ENCODE data around the gene ARHGEF7. TPM values are rescaled to one million over a fixed set of nuclear protein-coding genes. Genes with fewer than 3 reads are reported as not detected.

ARHGEF7 gene
- total RNA-seq, 1 donor from 2014 or later: 73.7 TPM

GRCh38 chr13:111159362-111160320 lies 44.5 kb downstream of the ARHGEF7 start:
- no peaks in the 10 kb centered on the region for H3K27me3 ChIP-seq (ENCODE audit: insufficient read depth, low read length)
- Mint-ChIP-seq H3K27ac (ENCODE audit: unreplicated experiment) (no peak overlapping the region), H3K4me3 (ENCODE audit: unreplicated experiment) (no peak overlapping the region), H3K36me3 (ENCODE audit: low read depth, unreplicated experiment) (peaks cover 18% of the 10 kb centered on the region), H3K4me1 (ENCODE audit: low read depth, unreplicated experiment) (peaks cover 10% of the 10 kb centered on the region), H3K27me3 (ENCODE audit: low read depth, unreplicated experiment) (no peaks in the 10 kb centered on the region), H3K9me3 (ENCODE audit: unreplicated experiment) (peaks cover 2% of the 10 kb centered on the region)
- DNase-seq (ENCODE audit: low read depth) (no peak), FAIRE-seq (peak; percentile 68)
- no peak for TF ChIP-seq EZH2 (IDR thresholded peaks at IDR 0.05; ENCODE audit: insufficient read depth, low read length)
- TF ChIP-seq CTCF (IDR thresholded peaks at IDR 0.05; ENCODE audit: insufficient read depth, low read depth, low read length): no peak
- H3K9me3 ChIP-seq (ENCODE audit: insufficient read depth, low read depth, low read length): no peaks in the 10 kb centered on the region
- no peak overlapping the region for H3K27ac ChIP-seq (ENCODE audit: low read depth, low read length)
- H3K4me1 ChIP-seq (ENCODE audit: insufficient read depth, low read length): peaks cover 2% of the 10 kb centered on the region
- peaks cover 84% of the 10 kb centered on the region for H4K20me1 ChIP-seq (ENCODE audit: insufficient read depth, low read length)
- H3K36me3 ChIP-seq (ENCODE audit: insufficient read depth, low read length): peaks cover 6% of the 10 kb centered on the region
- no peak overlapping the region for H3K4me3 ChIP-seq (ENCODE audit: insufficient read depth, low read depth, low read length)
- no peak overlapping the region for H2AFZ ChIP-seq (ENCODE audit: low read depth, low read length)
- H3K79me2 ChIP-seq (ENCODE audit: insufficient read depth, low read length): peaks cover 98% of the 10 kb centered on the region
- H3K9ac ChIP-seq (ENCODE audit: low read length): no peak overlapping the region
- no peak overlapping the region for H3K4me2 ChIP-seq (ENCODE audit: low read length)

GRCh38 chr13:111160648-111161047 lies 45.5 kb downstream of the ARHGEF7 start:
- H3K4me1 Mint-ChIP-seq (ENCODE audit: low read depth, unreplicated experiment): peaks cover 8% of the 10 kb centered on the region
- no peak overlapping the region for H2AFZ ChIP-seq (ENCODE audit: low read depth, low read length)
- no peaks in the 10 kb centered on the region for H3K9me3 ChIP-seq (ENCODE audit: insufficient read depth, low read depth, low read length)
- DNase-seq (ENCODE audit: low read depth) (no peak), FAIRE-seq (no peak)
- peaks cover 2% of the 10 kb centered on the region for H3K9me3 Mint-ChIP-seq (ENCODE audit: unreplicated experiment)
- H3K36me3 ChIP-seq (ENCODE audit: insufficient read depth, low read length): peaks cover 6% of the 10 kb centered on the region
- no peak overlapping the region for H3K9ac ChIP-seq (ENCODE audit: low read length)
- no peaks in the 10 kb centered on the region for H3K4me1 ChIP-seq (ENCODE audit: insufficient read depth, low read length)
- TF ChIP-seq EZH2 (IDR thresholded peaks at IDR 0.05; ENCODE audit: insufficient read depth, low read length) (no peak), CTCF (IDR thresholded peaks at IDR 0.05; ENCODE audit: insufficient read depth, low read depth, low read length) (no peak)
- peaks cover 98% of the 10 kb centered on the region for H3K79me2 ChIP-seq (ENCODE audit: insufficient read depth, low read length)
- H3K4me3 Mint-ChIP-seq (ENCODE audit: unreplicated experiment): no peak overlapping the region
- H3K4me2 ChIP-seq (ENCODE audit: low read length): no peak overlapping the region
- no peak overlapping the region for H3K4me3 ChIP-seq (ENCODE audit: insufficient read depth, low read depth, low read length)
- H3K36me3 Mint-ChIP-seq (ENCODE audit: low read depth, unreplicated experiment): peaks cover 22% of the 10 kb centered on the region
- H3K27ac ChIP-seq (ENCODE audit: low read depth, low read length): no peak overlapping the region
- no peaks in the 10 kb centered on the region for H3K27me3 Mint-ChIP-seq (ENCODE audit: low read depth, unreplicated experiment)
- peaks cover 87% of the 10 kb centered on the region for H4K20me1 ChIP-seq (ENCODE audit: insufficient read depth, low read length)
- H3K27me3 ChIP-seq (ENCODE audit: insufficient read depth, low read length): no peaks in the 10 kb centered on the region
- H3K27ac Mint-ChIP-seq (ENCODE audit: unreplicated experiment): no peak overlapping the region
